ENCODE data around the gene FCN2. TPM values are rescaled to one million over a fixed set of nuclear protein-coding genes. Genes with fewer than 3 reads are reported as not detected.

FCN2 gene
- total RNA-seq, 1 donor from 2014 or later = not detected

- Histone ChIP-seq H3K36me3 (no peaks in the 10 kb centered on the region), H3K4me1 (peaks cover 0 to 2% of the 10 kb centered on the region in 2 donors), H3K27ac (no peak overlapping the region), H3K4me3 (no peak overlapping the region), H3K9me3 (no peaks in the 10 kb centered on the region), H3K27me3 (no peaks in the 10 kb centered on the region)
- intact Hi-C loops (cut with DNase I) = no loop called here
- peak in 1 of 2 donors; percentile 5 for DNase-seq (ENCODE audit: low spot score in 2 of 2)
- TF ChIP-seq, protein P1, sequence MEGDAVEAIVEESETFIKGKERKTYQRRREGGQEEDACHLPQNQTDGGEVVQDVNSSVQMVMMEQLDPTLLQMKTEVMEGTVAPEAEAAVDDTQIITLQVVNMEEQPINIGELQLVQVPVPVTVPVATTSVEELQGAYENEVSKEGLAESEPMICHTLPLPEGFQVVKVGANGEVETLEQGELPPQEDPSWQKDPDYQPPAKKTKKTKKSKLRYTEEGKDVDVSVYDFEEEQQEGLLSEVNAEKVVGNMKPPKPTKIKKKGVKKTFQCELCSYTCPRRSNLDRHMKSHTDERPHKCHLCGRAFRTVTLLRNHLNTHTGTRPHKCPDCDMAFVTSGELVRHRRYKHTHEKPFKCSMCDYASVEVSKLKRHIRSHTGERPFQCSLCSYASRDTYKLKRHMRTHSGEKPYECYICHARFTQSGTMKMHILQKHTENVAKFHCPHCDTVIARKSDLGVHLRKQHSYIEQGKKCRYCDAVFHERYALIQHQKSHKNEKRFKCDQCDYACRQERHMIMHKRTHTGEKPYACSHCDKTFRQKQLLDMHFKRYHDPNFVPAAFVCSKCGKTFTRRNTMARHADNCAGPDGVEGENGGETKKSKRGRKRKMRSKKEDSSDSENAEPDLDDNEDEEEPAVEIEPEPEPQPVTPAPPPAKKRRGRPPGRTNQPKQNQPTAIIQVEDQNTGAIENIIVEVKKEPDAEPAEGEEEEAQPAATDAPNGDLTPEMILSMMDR (IDR thresholded peaks at IDR 0.05) = no peak
Measured at GRCh38 chr9:134892820-134893420, 12.3 kb downstream of the FCN2 start.

- Histone ChIP-seq H3K27me3 (no peaks in the 10 kb centered on the region), H3K36me3 (no peaks in the 10 kb centered on the region), H3K4me3 (no peak overlapping the region), H3K27ac (no peak overlapping the region), H3K4me1 (peaks cover 0 to 2% of the 10 kb centered on the region in 2 donors), H3K9me3 (peaks cover 0 to 4% of the 10 kb centered on the region in 2 donors)
- DNase-seq (ENCODE audit: low spot score in 2 of 2) = peak in 1 of 2 donors; percentile 15
- intact Hi-C loops (cut with DNase I) = no loop called here
- TF ChIP-seq, protein P1 (IDR thresholded peaks at IDR 0.05) = no peak
Measured at GRCh38 chr9:134894136-134894860, 13.7 kb downstream of the FCN2 start.

DNA sequence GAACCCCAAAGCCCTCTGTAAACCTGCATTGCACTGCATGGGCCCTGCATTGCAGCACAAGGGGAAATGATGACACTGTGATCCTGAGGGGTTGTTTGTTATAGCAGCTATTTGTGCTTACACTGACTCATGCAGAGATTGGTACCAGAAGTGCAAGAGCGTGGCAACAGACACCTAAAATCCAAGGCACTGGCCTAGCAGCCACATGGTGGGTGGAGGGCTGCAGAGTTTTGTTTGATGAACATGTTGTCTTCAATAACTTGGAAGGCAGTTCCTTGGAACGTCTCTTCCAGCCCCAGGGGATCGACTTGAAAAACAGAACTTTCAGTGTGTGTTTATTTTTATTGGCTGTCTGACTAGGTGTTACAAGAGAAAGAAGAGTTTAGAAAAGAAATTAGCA, 14.5 kb downstream of the FCN2 start:
- H3K27ac ChIP-seq = no peak overlapping the region
- H3K27me3 ChIP-seq = no peaks in the 10 kb centered on the region
- H3K36me3 ChIP-seq = no peaks in the 10 kb centered on the region
- TF ChIP-seq, protein P1 (IDR thresholded peaks at IDR 0.05) = no peak
- DNase-seq (ENCODE audit: low spot score in 2 of 2) = peak in 1 of 2 donors; percentile 38
- intact Hi-C loops (cut with DNase I) = no loop called here
- H3K4me3 ChIP-seq = no peak overlapping the region
- H3K4me1 ChIP-seq = peaks cover 0 to 2% of the 10 kb centered on the region in 2 donors
- H3K9me3 ChIP-seq = peaks cover 0 to 5% of the 10 kb centered on the region in 2 donors

DNA sequence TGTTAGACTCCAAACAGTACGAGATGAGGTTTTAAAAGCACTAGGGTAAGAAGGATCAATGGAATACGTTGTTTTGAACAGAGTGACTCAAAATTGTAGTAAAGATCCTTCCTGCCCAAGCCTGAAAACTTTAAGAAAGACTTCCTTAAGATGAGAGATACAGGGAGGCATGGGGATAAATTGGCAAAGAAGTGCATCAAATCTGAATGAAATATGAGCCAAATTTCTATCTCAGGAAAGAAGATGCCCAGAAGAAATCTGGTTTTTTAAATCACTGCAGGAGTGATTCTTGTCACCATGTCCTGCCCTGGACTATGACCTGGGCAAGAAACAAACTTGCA, 14.9 kb downstream of the FCN2 start:
- H3K9me3 ChIP-seq = peaks cover 0 to 5% of the 10 kb centered on the region in 2 donors
- peaks cover 0 to 2% of the 10 kb centered on the region in 2 donors for H3K4me1 ChIP-seq
- no peak overlapping the region for H3K4me3 ChIP-seq
- TF ChIP-seq, protein P1 (IDR thresholded peaks at IDR 0.05) = no peak
- H3K27ac ChIP-seq = no peak overlapping the region
- intact Hi-C loops (cut with DNase I) = no loop called here
- DNase-seq (ENCODE audit: low spot score in 2 of 2) = no peak
- no peaks in the 10 kb centered on the region for H3K36me3 ChIP-seq
- no peaks in the 10 kb centered on the region for H3K27me3 ChIP-seq

DNA sequence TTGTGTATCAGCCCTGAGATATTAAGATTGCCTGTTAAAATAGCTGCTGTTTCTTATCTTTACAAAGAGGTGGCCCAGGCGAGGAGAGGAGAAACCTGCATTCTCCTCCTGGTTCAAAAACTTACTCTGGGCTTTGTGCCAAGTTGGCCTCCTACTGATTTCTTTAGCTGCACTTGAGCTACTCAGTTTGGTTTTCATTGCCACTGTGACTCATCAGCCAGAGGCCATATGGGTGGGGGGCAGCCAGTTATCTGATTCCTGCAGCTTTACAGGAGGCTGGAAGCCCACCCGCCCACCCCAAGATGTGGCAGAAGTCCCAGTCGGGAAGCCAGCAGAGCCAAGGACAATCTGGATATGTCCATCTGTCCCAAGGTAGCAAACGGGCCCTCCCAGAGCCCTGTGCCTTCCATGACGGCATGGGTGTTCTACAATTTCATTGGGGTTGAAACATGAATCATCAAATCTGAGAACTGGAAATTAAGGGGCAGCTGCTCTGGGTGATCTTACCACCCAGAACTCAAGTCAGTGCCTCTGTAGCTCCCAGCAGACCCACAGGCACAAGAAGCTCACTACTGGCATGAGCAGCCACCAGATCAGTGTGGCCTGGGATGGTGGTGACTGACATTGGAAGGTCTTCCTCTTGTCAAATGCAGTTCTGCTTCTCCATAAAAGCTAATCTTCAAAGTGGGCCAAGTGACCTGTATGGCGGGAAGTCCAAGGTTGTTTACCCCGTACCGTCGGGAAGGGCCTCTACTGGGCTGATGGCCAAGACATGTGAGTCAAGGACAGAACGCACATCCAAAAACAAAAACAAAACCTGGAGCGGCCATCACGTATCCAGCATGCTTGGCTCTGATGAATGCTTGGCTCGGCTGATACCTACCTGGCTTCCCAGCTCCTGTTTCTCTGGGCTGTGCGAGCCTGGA, 15.6 kb downstream of the FCN2 start:
- H3K27me3 ChIP-seq = no peaks in the 10 kb centered on the region
- peaks cover 0 to 5% of the 10 kb centered on the region in 2 donors for H3K9me3 ChIP-seq
- intact Hi-C loops (cut with DNase I) = no loop called here
- TF ChIP-seq, protein P1 (IDR thresholded peaks at IDR 0.05) = no peak
- peak in 1 of 2 donors; percentile 58 for DNase-seq (ENCODE audit: low spot score in 2 of 2)
- no peak overlapping the region for H3K4me3 ChIP-seq
- H3K27ac ChIP-seq = peak overlapping the region in 1 of 2 donors; percentile 25
- peaks cover 0 to 2% of the 10 kb centered on the region in 2 donors for H3K4me1 ChIP-seq
- no peaks in the 10 kb centered on the region for H3K36me3 ChIP-seq
